ENCODE results near the gene IDUA. TPM values are rescaled to one million over a fixed set of nuclear protein-coding genes. Genes with fewer than 3 reads are reported as not detected.

Gene IDUA
- total RNA-seq, 4 donors from 2014 or later, result 6.0 to 13.4 (median 11.1) TPM

GRCh38 chr4:1003271-1004070 is 16.6 kb downstream of the IDUA start:
- TF ChIP-seq POLR2A (IDR thresholded peaks at IDR 0.05) (no peak), CTCF (IDR thresholded peaks at IDR 0.05) (no peak)
- DNase-seq (ENCODE audit: low spot score in 2 of 2), result no peak
- no peak overlapping the region for H3K4me3 ChIP-seq (ENCODE audit: low read depth, poor library complexity, severe bottlenecking)
- 38 to 59% methylated on average over 19 to 41 of the region's 63 CpGs for WGBS, 2 donors
- intact Hi-C loops (cut with DNase I; ENCODE audit: low total_unique reads), result no loop called here

GRCh38 chr4:1004071-1004418 is 17.2 kb downstream of the IDUA start:
- no peak for DNase-seq (ENCODE audit: low spot score in 2 of 2)
- TF ChIP-seq POLR2A (IDR thresholded peaks at IDR 0.05) (no peak), CTCF (IDR thresholded peaks at IDR 0.05) (no peak)
- WGBS, 2 donors, result 70 to 85% methylated on average over 12 to 13 of the region's 13 CpGs
- intact Hi-C loops (cut with DNase I; ENCODE audit: low total_unique reads), result no loop called here
- H3K4me3 ChIP-seq (ENCODE audit: low read depth, poor library complexity, severe bottlenecking), result no peak overlapping the region

- 73 to 79% methylated on average over 20 to 25 of the region's 25 CpGs for WGBS, 2 donors
- DNase-seq (ENCODE audit: low spot score in 2 of 2), result no peak
- intact Hi-C loops (cut with DNase I; ENCODE audit: low total_unique reads), result no loop called here
- TF ChIP-seq CTCF (IDR thresholded peaks at IDR 0.05) (no peak), POLR2A (IDR thresholded peaks at IDR 0.05) (no peak)
- no peak overlapping the region for H3K4me3 ChIP-seq (ENCODE audit: low read depth, poor library complexity, severe bottlenecking)
Measured at GRCh38 chr4:1004557-1005485, 18.0 kb downstream of the IDUA start.

- H3K4me3 ChIP-seq (ENCODE audit: low read depth, poor library complexity, severe bottlenecking), result no peak overlapping the region
- TF ChIP-seq CTCF (IDR thresholded peaks at IDR 0.05) (no peak), POLR2A (IDR thresholded peaks at IDR 0.05) (no peak)
- WGBS, 2 donors, result 89 to 90% methylated on average over 5 of the region's 5 CpGs
- DNase-seq (ENCODE audit: low spot score in 2 of 2), result no peak
- intact Hi-C loops (cut with DNase I; ENCODE audit: low total_unique reads), result no loop called here
Measured at GRCh38 chr4:1006856-1007255, 20.0 kb downstream of the IDUA start.

- peak overlapping the region; percentile 37 for H3K4me3 ChIP-seq (ENCODE audit: low read depth, poor library complexity, severe bottlenecking)
- DNase-seq (ENCODE audit: low spot score in 2 of 2), result peak in 1 of 2 donors; percentile 51
- TF ChIP-seq CTCF (IDR thresholded peaks at IDR 0.05) (no peak), POLR2A (IDR thresholded peaks at IDR 0.05) (no peak)
- 3 to 4% methylated on average over 27 to 30 of the region's 36 CpGs for WGBS, 2 donors
- intact Hi-C loops (cut with DNase I; ENCODE audit: low total_unique reads), result no loop called here
Measured at GRCh38 chr4:1008840-1009541, 22.1 kb downstream of the IDUA start.
